HepG2 (cell line): ENCODE data around the gene GSPT1. TPM values are rescaled to one million over a fixed set of nuclear protein-coding genes. Genes with fewer than 3 reads are reported as not detected.
"Not testable (repeated sequence)": the region's sequence is repeated elsewhere in the genome, so short reads cannot be mapped to it uniquely, and the experiment has no call there.

Experiments used
- ATAC-seq: fragments of 200-7000 bp; cut with Tn5 transposase; 3 replicates; pipeline ENCODE4 v1.9.1; 2020; ENCODE audit warnings: mild to moderate bottlenecking, moderate library complexity
- BruUV-seq: library from RNA; stranded (reverse); fragments of 400-500 nt; replicated peaks from 2 replicates; lab custom pipeline; 2021; lab: Mats Ljungman, UMichigan
- CTCF ChIA-PET: fragments of 300-600 bp; formaldehyde crosslinking; extraction: SDS; loops from one replicate; lab custom pipeline; 2021; ENCODE audit warnings: low total read pairs, inconsistent platforms, low intra/inter-chr PET ratio; lab: Yijun Ruan, JAX
- POLR2A ChIA-PET: fragments of 350-600 bp; sonication (Branson Sonifier 250); formaldehyde crosslinking; loops from one replicate; lab custom pipeline; 2020; ENCODE audit warnings: antibody characterized with exemption, inconsistent platforms; lab: Yijun Ruan, JAX
- DNase-seq: peaks from one replicate; pipeline ENCODE4 v3.0.0-alpha.2; 2015; ENCODE audit warnings: low spot score
- FAIRE-seq: peaks from 3 replicates; lab custom pipeline; 2011; peaks lifted over from hg19 to GRCh38; lab: Jason Lieb, UNC
- H2AFZ ChIP-seq: one replicate; pipeline ENCODE4 v1.6.1; 2011; ENCODE audit warnings: low read length, inconsistent platforms
- H3K27ac ChIP-seq: fragments of 300-600 bp; 3 replicates; pipeline ENCODE4 v1.8.0; 2011; ENCODE audit warnings: mixed run types, mild to moderate bottlenecking, mixed read lengths, low read length, inconsistent platforms; ENCODE audit not compliant: insufficient read depth; ENCODE audit errors: extremely low read length
- H3K27me3 ChIP-seq, 2 experiments: fragments of 200-600 bp in 1 of 2; 2 replicates in 1 of 2; 3 replicates in 1 of 2; pipeline versions ENCODE4 v1.6.0 to v1.8.0; 2011; ENCODE audit warnings: low read length in 2 of 2, mild to moderate bottlenecking in 2 of 2, moderate library complexity in 2 of 2, inconsistent platforms in 1 of 2; ENCODE audit not compliant: insufficient read depth in 2 of 2, control insufficient read depth in 1 of 2
- H3K36me3 ChIP-seq, 2 experiments: fragments of 200-600 bp in 1 of 2; replicated peaks in 1 of 2; 2 replicates in 1 of 2; 3 replicates in 1 of 2; pipeline versions ENCODE4 v1.5.1 to v1.8.0; 2011; ENCODE audit warnings: low read length in 2 of 2, inconsistent platforms in 1 of 2; ENCODE audit not compliant: insufficient read depth in 2 of 2, control insufficient read depth in 1 of 2
- H3K4me1 ChIP-seq: 2 replicates; pipeline ENCODE4 v1.5.1; 2012; ENCODE audit warnings: low read length, inconsistent platforms; ENCODE audit not compliant: insufficient read depth
- H3K4me2 ChIP-seq: 2 replicates; pipeline ENCODE4 v1.6.0; 2011; ENCODE audit warnings: low read depth, low read length, inconsistent platforms
- H3K4me3 ChIP-seq, 3 experiments: fragments of 200-600 bp in 1 of 3; sonication (generic), shearing (Covaris generic) in 1 of 3; replicated peaks in 1 of 3; 2 replicates each; pipeline ENCODE4 v1.5.1; 2011 to 2016; ENCODE audit warnings: low read length in 3 of 3, inconsistent platforms in 2 of 3, low read depth in 2 of 3, mild to moderate bottlenecking in 2 of 3, control low read depth in 1 of 3, mixed read lengths in 1 of 3; ENCODE audit not compliant: insufficient read depth in 1 of 3
- H3K79me2 ChIP-seq: one replicate; pipeline ENCODE4 v1.6.1; 2011; ENCODE audit warnings: low read length, inconsistent platforms; ENCODE audit not compliant: insufficient read depth
- H3K9ac ChIP-seq: 2 replicates; pipeline ENCODE4 v1.6.0; 2011; ENCODE audit warnings: mild to moderate bottlenecking, low read depth, low read length, inconsistent platforms; ENCODE audit not compliant: insufficient read depth
- H3K9me3 ChIP-seq: 2 replicates; pipeline ENCODE4 v1.5.1; 2012; ENCODE audit warnings: mild to moderate bottlenecking, low read length
- H4K20me1 ChIP-seq: 2 replicates; pipeline ENCODE4 v1.6.0; 2011; ENCODE audit warnings: inconsistent platforms, mild to moderate bottlenecking, low read length, moderate library complexity; ENCODE audit not compliant: insufficient read depth
- FOXP4 ChIP-seq: sonication (generic); formaldehyde crosslinking; IDR thresholded peaks from 2 replicates; pipeline ENCODE4 v1.4.0; 2020; ENCODE audit warnings: missing genetic modification reagents
- GABPB1 ChIP-seq: IDR thresholded peaks from 2 replicates; pipeline ENCODE4 v1.6.1; 2016; ENCODE audit warnings: mild to moderate bottlenecking, missing genetic modification reagents, moderate library complexity, missing compliant biosample characterization
- RFX5 ChIP-seq: IDR thresholded peaks from 2 replicates; pipeline ENCODE4 v1.6.1; 2011; ENCODE audit warnings: low read depth, low read length, improper control_type of control experiment
- ZNF460 ChIP-seq: sonication (generic); formaldehyde crosslinking; IDR thresholded peaks from 2 replicates; pipeline ENCODE4 v1.5.1; 2020; ENCODE audit warnings: missing genetic modification reagents, mild to moderate bottlenecking, borderline replicate concordance
- WGBS: methylation state at CpG from one replicate; pipeline ENCODE4 v1.1.6; 2017; ENCODE audit warnings: low lambda C conversion rate; 5-methylcytosine and 5-hydroxymethylcytosine counted together
- in situ Hi-C: cut with HindIII; loops from 2 replicates; pipeline ENCODE4 v1.10.0; 2017; ENCODE audit warnings: low pct_unique_long_range_greater_than_20kb; ENCODE audit not compliant: extremely low pct_ligation_motif_present
- intact Hi-C: fragments of 100-400 bp; cut with micrococcal nuclease; formaldehyde crosslinking; loops from one replicate; pipeline ENCODE4 v1.10.0; 2022; ENCODE audit not compliant: unreplicated experiment
- polyA plus RNA-seq, 8 experiments: library from polyadenylated mRNA; depleted of rRNA in 3 of 8; stranded (reverse) in 7 of 8; unstranded in 1 of 8; fragments of >200 nt; fragmentation: Illumina TruSeq in 4 of 8; extraction: Trizol in 4 of 8; gene quantifications; 2 replicates each; pipeline versions ENCODE4 v1.2.1 to v1.2.3, GENCODE V29; 2011 to 2016; ENCODE audit warnings: low read depth in 4 of 8, missing spikeins in 1 of 8, mixed read lengths in 1 of 8; ENCODE audit not compliant: insufficient read depth in 1 of 8
- total RNA-seq, 5 experiments: library from RNA; depleted of rRNA; stranded (reverse); fragments of >200 nt; fragmentation: Illumina TruSeq; extraction: Trizol; gene quantifications; 2 replicates each; pipeline ENCODE4 v1.2.3, GENCODE V29; 2016; ENCODE audit warnings: low read depth in 1 of 5

Gene GSPT1
- total and polyA plus RNA-seq, 2 of the 13 experiments (the other 11 are each of a cell fraction or from before 2014, with no cell fraction given): 120 to 316 TPM

GRCh38 chr16:11962978-11963377 is 47.2 kb upstream of the GSPT1 start:
- POLR2A ChIA-PET: interaction anchor here (3.6 kb wide), 1 partner anchor 14 kb away, joined by 17 read pairs; the partner anchor contains the start of gene SNX29
- H3K36me3 ChIP-seq, DNase-seq, CTCF ChIA-PET, ATAC-seq, H3K9me3 ChIP-seq, BruUV-seq, H3K79me2 ChIP-seq, H3K9ac ChIP-seq, in situ Hi-C loops, H4K20me1 ChIP-seq, H3K4me2 ChIP-seq, H2AFZ ChIP-seq, H3K27ac ChIP-seq, intact Hi-C loops, H3K4me3 ChIP-seq, FAIRE-seq: not testable (repeated sequence)
- WGBS: 63% methylated on average over 11 of the region's 11 CpGs
- Histone ChIP-seq H3K4me1 (peaks cover 43% of the 10 kb centered on the region), H3K27me3 (peaks cover 2 to 19% of the 10 kb centered on the region in 2 experiments; a peak in 4 of 5 replicates)
- peak; percentile 39; the same call in 1 of the 2 replicates for TF ChIP-seq FOXP4 (CRISPR knock-in tag)
- TF ChIP-seq RFX5: peak; percentile 35; the same call in 1 of the 2 replicates

- CTCF ChIA-PET, intact Hi-C loops: not testable (repeated sequence)
Observed at GRCh38 chr16:11962457-11962856, 46.7 kb upstream of the GSPT1 start.

More at GRCh38 chr16:11962457-11962856, 46.7 kb upstream of the GSPT1 start:
- ATAC-seq, H3K4me2 ChIP-seq, H4K20me1 ChIP-seq, BruUV-seq, H3K36me3 ChIP-seq, FAIRE-seq, H3K9me3 ChIP-seq, in situ Hi-C loops, H3K27ac ChIP-seq, DNase-seq, H3K4me3 ChIP-seq, H3K79me2 ChIP-seq, H2AFZ ChIP-seq, H3K9ac ChIP-seq: not testable (repeated sequence)
- WGBS: 55% methylated on average over 5 of the region's 5 CpGs
- Histone ChIP-seq H3K4me1 (peaks cover 40% of the 10 kb centered on the region), H3K27me3 (peaks cover 2 to 18% of the 10 kb centered on the region in 2 experiments; a peak in 4 of 5 replicates)
- 0 out of 2 replicates have a peak, but pooled peaks have one; percentile 9 for TF ChIP-seq GABPB1 (CRISPR knock-in tag)
- peak; percentile 84 for TF ChIP-seq ZNF460
- POLR2A ChIA-PET: interaction anchor here (0.6 kb wide), 1 partner anchor 114 kb away, joined by 3 read pairs; no protein-coding TSS in a partner anchor
